Common myeloid progenitor, CD34-positive (primary cell): ENCODE data around the gene TAS1R1.

Source experiments
- CTCF ChIA-PET: fragments of 350-600 bp; sonication (Branson Sonifier 250); formaldehyde crosslinking; loops from one replicate; lab custom pipeline; 2021; ENCODE audit warnings: antibody characterized with exemption; lab: Charles Lee
- POLR2A ChIA-PET: fragments of 350-600 bp; sonication (Branson Sonifier 250); formaldehyde crosslinking; loops from one replicate; lab custom pipeline; 2021; ENCODE audit warnings: antibody characterized with exemption; lab: Charles Lee
- DNase-seq, 3 donors: peaks; one replicate each; pipeline versions ENCODE4 v3.0.0 to v3.0.0-alpha.2; 2013
- H3K27ac ChIP-seq, 2 experiments: 1 replicate in 1 of 2; 2 replicates in 1 of 2; pipeline ENCODE4 v1.7.0; 2013; ENCODE audit warnings: inconsistent platforms in 2 of 2, low read length in 2 of 2, mild to moderate bottlenecking in 2 of 2, low read depth in 1 of 2, moderate library complexity in 1 of 2; ENCODE audit not compliant: severe bottlenecking in 2 of 2, insufficient read depth in 1 of 2, poor library complexity in 1 of 2
- H3K27me3 ChIP-seq, 5 experiments: replicated peaks in 2 of 5; 1 replicate in 3 of 5; 2 replicates in 2 of 5; pipeline versions ENCODE4 v1.6.1 to v1.7.0; 2013; ENCODE audit warnings: low read length in 4 of 5, mild to moderate bottlenecking in 2 of 5, moderate library complexity in 2 of 5, inconsistent platforms in 1 of 5; ENCODE audit not compliant: insufficient read depth in 5 of 5, control insufficient read depth in 4 of 5
- H3K36me3 ChIP-seq, 4 experiments: 1 replicate in 2 of 4; 2 replicates in 2 of 4; pipeline versions ENCODE4 v1.6.1 to v1.7.0; 2013; ENCODE audit warnings: low read length in 3 of 4, control low read depth in 1 of 4, mild to moderate bottlenecking in 1 of 4; ENCODE audit not compliant: control insufficient read depth in 4 of 4, insufficient read depth in 4 of 4
- H3K4me1 ChIP-seq, 4 experiments: 1 replicate in 3 of 4; 2 replicates in 1 of 4; pipeline versions ENCODE4 v1.6.1 to v1.7.1; 2013; ENCODE audit warnings: low read length in 3 of 4, mild to moderate bottlenecking in 3 of 4, control low read depth in 1 of 4, inconsistent platforms in 1 of 4, moderate library complexity in 1 of 4; ENCODE audit not compliant: control insufficient read depth in 4 of 4, insufficient read depth in 4 of 4; ENCODE audit errors: control extremely low read depth in 1 of 4
- H3K4me3 ChIP-seq, 7 experiments: 1 replicate in 4 of 7; 2 replicates in 3 of 7; pipeline versions ENCODE4 v1.5.1 to v1.7.0; 2013; ENCODE audit warnings: mild to moderate bottlenecking in 7 of 7, low read length in 6 of 7, moderate library complexity in 6 of 7, inconsistent platforms in 2 of 7, low read depth in 2 of 7, control low read depth in 1 of 7; ENCODE audit not compliant: insufficient read depth in 4 of 7, control insufficient read depth in 1 of 7; ENCODE audit errors: extremely low read depth in 1 of 7
- H3K9me3 ChIP-seq, 5 experiments: 1 replicate in 4 of 5; 2 replicates in 1 of 5; pipeline versions ENCODE4 v1.6.1 to v1.7.1; 2013; ENCODE audit warnings: low read length in 4 of 5, mild to moderate bottlenecking in 2 of 5, inconsistent platforms in 1 of 5, low read depth in 1 of 5, moderate library complexity in 1 of 5; ENCODE audit not compliant: control insufficient read depth in 4 of 5, insufficient read depth in 2 of 5; ENCODE audit errors: control extremely low read depth in 1 of 5
- WGBS: methylation state at CpG from one replicate; pipeline ENCODE4 v1.1.5; 2013; ENCODE audit not compliant: insufficient coverage; 5-methylcytosine and 5-hydroxymethylcytosine counted together

TAS1R1 gene

GRCh38 chr1:6601923-6602668 is 47.0 kb downstream of the TAS1R1 start:
- DNase-seq = peak in 2 of 3 donors; percentile 44 to 60
- POLR2A ChIA-PET = interaction anchor here (0.8 to 2.1 kb wide), 6 partner anchors 10 to 40 kb away, joined by 3 to 11 read pairs (median 4); partner anchors contain the start of gene ZBTB48
- Histone ChIP-seq H3K27ac (peak overlapping the region in 1 of 2 experiments; percentile 87), H3K27me3 (no peaks in the 10 kb centered on the region), H3K36me3 (peaks cover 0 to 20% (median 15%) of the 10 kb centered on the region in 4 experiments), H3K4me3 (peak overlapping the region; percentile 57 to 97 (median 89)), H3K4me1 (peaks cover 10 to 58% (median 56%) of the 10 kb centered on the region in 4 experiments), H3K9me3 (no peaks in the 10 kb centered on the region)
- under 1% methylated on average over 94 of the region's 103 CpGs for WGBS
- CTCF ChIA-PET = interaction anchor here (1.0 to 6.5 kb wide), 8 partner anchors 9 to 47 kb away, joined by 3 to 48 read pairs (median 4); partner anchors contain the start of genes TAS1R1 and ZBTB48

- Histone ChIP-seq H3K4me3 (peak within 1 kb of the TSS; percentile 57 to 97 (median 89)), H3K36me3 (peaks cover 0 to 13% (median 8%) of the 10 kb centered on the region in 4 experiments), H3K9me3 (no peaks in the 10 kb centered on the region), H3K4me1 (peaks cover 10 to 56% (median 54%) of the 10 kb centered on the region in 4 experiments), H3K27me3 (no peaks in the 10 kb centered on the region), H3K27ac (peak within 1 kb of the TSS; percentile 83 to 96)
- under 1% methylated on average over 69 of the region's 84 CpGs for WGBS
- ChIA-PET POLR2A (interaction anchor here (1.0 to 2.1 kb wide), 5 partner anchors 12 to 41 kb away, joined by 3 to 11 read pairs (median 5); partner anchors contain the start of gene ZBTB48), CTCF (interaction anchor here (1.1 to 6.5 kb wide), 6 partner anchors 10 to 23 kb away, joined by 3 to 48 read pairs (median 4); no protein-coding TSS in a partner anchor)
- peak; percentile 89 to 95 (median 93) for DNase-seq
Measured at GRCh38 chr1:6602669-6603237, 47.6 kb downstream of the TAS1R1 start, which contains the start of gene KLHL21. TSS of gene KLHL21 (minus strand) at chr1:6602869. CDS start at chr1:6602817, 52 bp downstream.

- peak; percentile 65 to 88 (median 82) for DNase-seq
- CTCF ChIA-PET = interaction anchor here (0.6 to 6.5 kb wide), 4 partner anchors 9 to 22 kb away, joined by 3 to 48 read pairs (median 4); no protein-coding TSS in a partner anchor
- POLR2A ChIA-PET = interaction anchor here (1.0 to 2.1 kb wide), 3 partner anchors 12 to 41 kb away, joined by 3 to 7 read pairs (median 4); no protein-coding TSS in a partner anchor
- Histone ChIP-seq H3K36me3 (peaks cover 0 to 9% (median 4%) of the 10 kb centered on the region in 4 experiments), H3K27me3 (no peaks in the 10 kb centered on the region), H3K4me3 (peak overlapping the region; percentile 54 to 97 (median 78)), H3K9me3 (no peaks in the 10 kb centered on the region), H3K4me1 (peaks cover 10 to 54% (median 52%) of the 10 kb centered on the region in 4 experiments), H3K27ac (peak overlapping the region; percentile 83 to 96)
- 0% methylated on average over 30 of the region's 36 CpGs for WGBS
Measured at GRCh38 chr1:6603238-6603914, 48.3 kb downstream of the TAS1R1 start.

GRCh38 chr1:6603915-6604558 is 48.9 kb downstream of the TAS1R1 start:
- no peaks in the 10 kb centered on the region for H3K9me3 ChIP-seq
- ChIA-PET POLR2A (interaction anchor here (1.0 to 2.1 kb wide), 2 partner anchors 13 to 14 kb away, joined by 4 to 7 read pairs; no protein-coding TSS in a partner anchor), CTCF (interaction anchor here (0.6 to 6.5 kb wide), 5 partner anchors 8 to 48 kb away, joined by 3 to 48 read pairs (median 3); no protein-coding TSS in a partner anchor)
- H3K36me3 ChIP-seq = peaks cover 0 to 6% (median under 1%) of the 10 kb centered on the region in 4 experiments
- DNase-seq = no peak
- WGBS = 57% methylated on average over 16 of the region's 19 CpGs
- peak overlapping the region; percentile 83 to 96 for H3K27ac ChIP-seq
- peak overlapping the region in 6 of 7 experiments; percentile 57 to 97 (median 84) for H3K4me3 ChIP-seq
- H3K27me3 ChIP-seq = no peaks in the 10 kb centered on the region
- H3K4me1 ChIP-seq = peaks cover 10 to 51% (median 48%) of the 10 kb centered on the region in 4 experiments

- ChIA-PET CTCF (interaction anchor here (0.6 to 1.7 kb wide), 5 partner anchors 9 to 34 kb away, joined by 3 to 4 read pairs (median 3); no protein-coding TSS in a partner anchor), POLR2A (interaction anchor here (1.0 kb wide), 1 partner anchor 11 kb away, joined by 3 read pairs; no protein-coding TSS in a partner anchor)
- Histone ChIP-seq H3K27ac (peak overlapping the region in 1 of 2 experiments; percentile 71), H3K4me1 (peaks cover 0 to 17% (median 14%) of the 10 kb centered on the region in 4 experiments), H3K4me3 (peak overlapping the region; percentile 53 to 89 (median 82)), H3K9me3 (no peaks in the 10 kb centered on the region), H3K36me3 (peaks cover 0 to 7% (median under 1%) of the 10 kb centered on the region in 4 experiments), H3K27me3 (no peaks in the 10 kb centered on the region)
- 0% methylated on average over 26 of the region's 67 CpGs for WGBS
- DNase-seq = peak in 2 of 3 donors; percentile 31 to 56
Measured at GRCh38 chr1:6612641-6613360, 57.7 kb downstream of the TAS1R1 start.
